Tongue (tissue), 2 donors: ENCODE data around the gene PARP2. TPM values are rescaled to one million over a fixed set of nuclear protein-coding genes. Genes with fewer than 3 reads are reported as not detected.
"Not testable (repeated sequence)": the region's sequence is repeated elsewhere in the genome, so short reads cannot be mapped to it uniquely, and the experiment has no call there.

Source experiments
- DNase-seq: peaks from one replicate; pipeline ENCODE4 v3.0.0-alpha.2; 2015
- total RNA-seq: library from RNA; depleted of rRNA; stranded (reverse); fragments of >200 nt; gene quantifications from one replicate; pipeline ENCODE4 v1.2.3, GENCODE V29; 2014

The PARP2 gene
- 14.2 TPM for total RNA-seq

- DNase-seq = peak; percentile 100
Observed at GRCh38 chr14:20343092-20343861, at the start of gene PARP2. TSS of gene PARP2 (plus strand) at chr14:20343635. CDS start at chr14:20343642, 7 bp downstream.

- DNase-seq = no peak
Observed at GRCh38 chr14:20294636-20295035, 48.8 kb upstream of the PARP2 start.

- DNase-seq = no peak
Observed at GRCh38 chr14:20295067-20295466, 48.4 kb upstream of the PARP2 start.

GRCh38 chr14:20302042-20302755 is 41.2 kb upstream of the PARP2 start:
- no peak for DNase-seq

- peak; percentile 95 for DNase-seq
Observed at GRCh38 chr14:20305265-20306078, 38.0 kb upstream of the PARP2 start, which contains the start of gene TTC5. TSS of gene TTC5 (minus strand) at chr14:20305951. CDS start at chr14:20305937, 14 bp downstream.

- no peak for DNase-seq
Observed at GRCh38 chr14:20306079-20306423, 37.4 kb upstream of the PARP2 start.

- DNase-seq = no peak
Observed at GRCh38 chr14:20314026-20314425, 29.4 kb upstream of the PARP2 start.

GRCh38 chr14:20317720-20318119 is 25.7 kb upstream of the PARP2 start:
- no peak for DNase-seq

GRCh38 chr14:20327005-20327869 is 16.2 kb upstream of the PARP2 start:
- peak; percentile 82 for DNase-seq

- DNase-seq = no peak
Observed at GRCh38 chr14:20328705-20329104, 14.7 kb upstream of the PARP2 start.

GRCh38 chr14:20329355-20329754 is 14.1 kb upstream of the PARP2 start:
- no peak for DNase-seq

GRCh38 chr14:20331053-20331613 is 12.3 kb upstream of the PARP2 start:
- DNase-seq = no peak

- peak; percentile 29 for DNase-seq
Observed at GRCh38 chr14:20332431-20332787, 11.0 kb upstream of the PARP2 start.

GRCh38 chr14:20332788-20333493 is 10.5 kb upstream of the PARP2 start, which contains the start of gene CCNB1IP1:
TSS of gene CCNB1IP1 (minus strand) at chr14:20333279. CDS start at chr14:20316523, 16,756 bp downstream.
- peak; percentile 94 for DNase-seq

- DNase-seq = no peak
Observed at GRCh38 chr14:20333494-20333841, 10.0 kb upstream of the PARP2 start.

GRCh38 chr14:20334017-20334416 is 9.4 kb upstream of the PARP2 start:
- no peak for DNase-seq

- not testable (repeated sequence) for DNase-seq
Observed at GRCh38 chr14:20341032-20341431, 2.4 kb upstream of the PARP2 start.

- no peak for DNase-seq
Observed at GRCh38 chr14:20341646-20342045, 1.8 kb upstream of the PARP2 start.

GRCh38 chr14:20343862-20344220 is 406 bp downstream of the PARP2 start:
- peak; percentile 65 for DNase-seq

- no peak for DNase-seq
Observed at GRCh38 chr14:20345366-20345765, 1.9 kb downstream of the PARP2 start.

GRCh38 chr14:20346713-20347112 is 3.3 kb downstream of the PARP2 start:
- no peak for DNase-seq
